Psoas muscle (tissue), 8 donors: ENCODE results near the gene DPF1. TPM values are rescaled to one million over a fixed set of nuclear protein-coding genes. Genes with fewer than 3 reads are reported as not detected.

ENCODE experiments used
- ATAC-seq, 4 donors: fragments of 200-7000 bp; cut with Tn5 transposase; one replicate each; pipeline ENCODE4 v1.9.1; 2020; ENCODE audit warnings: moderate library complexity in 3 of 4, mild to moderate bottlenecking in 2 of 4
- DNase-seq, 2 donors: peaks; one replicate each; pipeline ENCODE4 v3.0.0-alpha.2; 2020
- H3K27ac ChIP-seq: fragments of 200-600 bp; one replicate; pipeline ENCODE4 v1.8.0; 2022
- H3K27me3 ChIP-seq, 3 donors: fragments of 200-600 bp in 1 of 3; one replicate each; pipeline versions ENCODE4 v1.6.1 to v1.8.0; 2013 to 2022; ENCODE audit warnings: low read length in 2 of 3, mild to moderate bottlenecking in 2 of 3, moderate library complexity in 1 of 3; ENCODE audit not compliant: insufficient read depth in 3 of 3
- H3K36me3 ChIP-seq, 2 donors: fragments of 200-600 bp in 1 of 2; one replicate each; pipeline versions ENCODE4 v1.6.1 to v1.8.0; 2013 to 2022; ENCODE audit warnings: low read depth in 1 of 2, mild to moderate bottlenecking in 1 of 2, moderate library complexity in 1 of 2; ENCODE audit not compliant: insufficient read depth in 1 of 2
- H3K4me1 ChIP-seq: fragments of 200-600 bp; one replicate; pipeline ENCODE4 v1.8.0; 2022
- H3K4me3 ChIP-seq: fragments of 200-600 bp; one replicate; pipeline ENCODE4 v1.8.0; 2022; ENCODE audit warnings: mild to moderate bottlenecking
- H3K9me3 ChIP-seq: fragments of 200-600 bp; one replicate; pipeline ENCODE4 v1.8.0; 2022
- CTCF ChIP-seq: fragments of 200-600 bp; IDR thresholded peaks from one replicate; pipeline ENCODE4 v1.8.0; 2022; ENCODE audit warnings: antibody characterized with exemption
- WGBS, 3 donors: extraction: QIAGEN DNeasy Blood & Tissue Kit; methylation state at CpG; one replicate each; pipeline versions ENCODE4 v1.1.6 to v1.1.7; 2013; 5-methylcytosine and 5-hydroxymethylcytosine counted together
- intact Hi-C, 2 donors: fragments of 100-400 bp; cut with DNase I; formaldehyde crosslinking; loops; one replicate each; pipeline versions ENCODE4 v1.11.0 to v1.14.2; 2022
- polyA plus RNA-seq, 3 donors: library from polyadenylated mRNA; stranded (reverse); fragments of 200-250 nt; gene quantifications; one replicate each; pipeline ENCODE4 v1.2.3, GENCODE V29; 2013
- total RNA-seq, 4 donors: library from RNA; stranded (reverse); fragmentation: NEBNext Ultra II Directional in 2 of 4; extraction: Animal tissue kit (Norgen Biotek cat#: 25700) in 2 of 4; gene quantifications; one replicate each; pipeline versions ENCODE4 v1.2.1 to v1.2.4, GENCODE V29; 2021 to 2023
- donor health status: healthy with polysubstance abuse.
- donor health status: DM: no; HTN: no; CAD: no; lungs with moderate emphysema.
- donor health status: Bipolar disorder and iron deficiency.
- donor health status: healthy.
- donor health status: DM: yes; HTN: yes; CAD: no.
- donor health status: DM: no; HTN: no; CAD: no.
- donor health status: DM: no; HTN: no; CAD: no.
- donor health status: DM: yes; HTN: yes; CAD: no.

The DPF1 gene
- total and polyA plus RNA-seq, 7 donors: 0.07 to 0.17 (median 0.16) TPM; not detected in 4

DNA sequence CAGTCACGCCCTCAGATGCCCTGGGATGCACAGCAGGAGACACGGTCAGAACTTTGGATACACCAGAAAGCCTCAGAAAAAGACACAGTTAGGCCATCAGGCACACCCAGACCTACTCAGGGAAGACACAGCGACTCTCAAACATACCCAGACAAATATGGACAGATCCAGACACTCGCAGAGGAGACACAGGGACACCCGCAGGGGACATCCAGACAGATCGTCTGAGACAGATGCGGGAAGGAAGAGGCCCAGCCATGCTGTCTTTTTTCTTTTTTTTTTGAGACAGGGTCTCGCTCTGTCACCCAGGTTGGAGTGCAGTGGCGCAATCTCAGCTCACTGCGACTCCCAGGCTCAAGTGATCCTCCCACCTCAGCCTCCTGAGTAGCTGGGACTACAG lies 4.8 kb downstream of the DPF1 start:
- H3K27me3 ChIP-seq: peaks cover 0 to 62% (median 7%) of the 10 kb centered on the region in 3 donors
- 89 to 91% (median 91%) methylated on average over 9 to 10 of the region's 10 CpGs for WGBS, 3 donors
- TF ChIP-seq CTCF: no peak
- no peaks in the 10 kb centered on the region for H3K36me3 ChIP-seq
- H3K4me3 ChIP-seq: no peak overlapping the region
- no peak overlapping the region for H3K27ac ChIP-seq
- ATAC-seq (no peak), DNase-seq (no peak)
- H3K4me1 ChIP-seq: no peaks in the 10 kb centered on the region
- no peaks in the 10 kb centered on the region for H3K9me3 ChIP-seq
- intact Hi-C loops: no loop called here

DNA sequence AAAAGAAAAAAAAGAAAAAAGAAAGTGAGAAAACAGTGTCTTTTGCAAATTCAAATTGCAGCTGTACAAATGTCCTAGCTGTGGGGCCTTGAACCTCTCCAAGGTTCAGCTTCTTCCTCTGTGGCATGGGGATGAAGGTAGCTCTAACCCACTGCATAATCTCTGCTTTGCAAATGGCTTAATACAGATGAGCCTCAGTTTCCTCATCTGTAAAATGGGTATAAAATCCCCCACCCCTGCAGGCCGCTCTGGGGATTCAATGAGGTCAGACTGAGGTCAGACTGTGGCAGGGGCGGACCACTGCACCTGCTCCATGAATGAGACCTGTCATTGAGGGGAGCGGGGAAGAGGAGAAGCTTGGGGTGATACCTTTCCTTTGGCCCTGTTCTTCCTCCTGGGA lies 5.8 kb downstream of the DPF1 start:
- Histone ChIP-seq H3K4me3 (no peak overlapping the region), H3K9me3 (no peaks in the 10 kb centered on the region), H3K36me3 (no peaks in the 10 kb centered on the region), H3K4me1 (no peaks in the 10 kb centered on the region), H3K27me3 (peaks cover 0 to 62% (median 2%) of the 10 kb centered on the region in 3 donors), H3K27ac (no peak overlapping the region)
- no peak for TF ChIP-seq CTCF
- intact Hi-C loops: no loop called here
- ATAC-seq: no peak
- 93 to 96% (median 96%) methylated on average over 3 of the region's 3 CpGs for WGBS, 3 donors
- DNase-seq: no peak

DNA sequence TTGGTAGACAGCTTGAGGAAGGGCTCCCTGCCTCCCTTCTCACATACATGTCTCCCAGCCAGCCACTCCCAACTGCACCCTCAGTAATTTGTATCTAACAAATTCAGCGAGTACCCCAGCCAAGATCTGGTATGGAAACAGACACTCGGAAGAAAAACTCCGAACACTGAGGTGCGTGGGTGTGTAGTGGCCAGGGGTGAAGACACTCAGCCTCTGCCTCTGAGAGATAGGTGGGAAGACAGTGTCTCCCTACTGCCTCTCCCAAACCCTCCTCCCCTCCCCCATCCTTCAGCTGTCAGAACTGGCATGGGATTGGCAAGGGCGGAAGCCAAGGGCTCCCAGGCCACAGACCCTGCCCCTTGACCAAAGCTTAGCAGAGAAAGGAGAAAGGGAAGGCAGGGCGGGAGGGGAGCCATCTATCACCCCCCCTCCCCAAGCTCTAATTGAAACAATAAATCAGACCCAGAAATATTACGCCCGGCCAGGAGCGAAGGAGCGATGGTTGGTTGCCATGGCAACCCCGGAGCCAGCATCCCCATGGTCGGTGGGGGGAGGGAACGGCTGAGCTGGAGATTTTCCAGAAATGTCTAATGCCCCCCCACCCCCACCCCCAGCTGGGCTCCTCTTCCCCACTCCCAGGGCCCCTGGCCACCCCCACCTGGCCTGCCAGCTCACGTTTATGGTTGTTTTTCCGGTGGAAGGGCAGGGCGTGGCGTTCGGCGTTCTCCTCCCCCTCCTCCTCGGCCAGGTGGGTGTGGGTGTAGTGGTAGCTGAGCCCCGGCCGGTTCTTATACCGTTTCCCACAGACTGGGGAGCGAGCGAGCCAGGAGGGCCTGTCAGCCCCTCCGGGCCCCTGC lies 7.0 kb downstream of the DPF1 start:
- intact Hi-C loops: no loop called here
- H3K27ac ChIP-seq: no peak overlapping the region
- no peak for TF ChIP-seq CTCF
- DNase-seq: no peak
- 42 to 49% (median 43%) methylated on average over 17 to 26 of the region's 26 CpGs for WGBS, 3 donors
- H3K36me3 ChIP-seq: no peaks in the 10 kb centered on the region
- no peaks in the 10 kb centered on the region for H3K9me3 ChIP-seq
- H3K27me3 ChIP-seq: peaks cover 0 to 59% (median 2%) of the 10 kb centered on the region in 3 donors
- no peaks in the 10 kb centered on the region for H3K4me1 ChIP-seq
- no peak overlapping the region for H3K4me3 ChIP-seq
- no peak for ATAC-seq

DNA sequence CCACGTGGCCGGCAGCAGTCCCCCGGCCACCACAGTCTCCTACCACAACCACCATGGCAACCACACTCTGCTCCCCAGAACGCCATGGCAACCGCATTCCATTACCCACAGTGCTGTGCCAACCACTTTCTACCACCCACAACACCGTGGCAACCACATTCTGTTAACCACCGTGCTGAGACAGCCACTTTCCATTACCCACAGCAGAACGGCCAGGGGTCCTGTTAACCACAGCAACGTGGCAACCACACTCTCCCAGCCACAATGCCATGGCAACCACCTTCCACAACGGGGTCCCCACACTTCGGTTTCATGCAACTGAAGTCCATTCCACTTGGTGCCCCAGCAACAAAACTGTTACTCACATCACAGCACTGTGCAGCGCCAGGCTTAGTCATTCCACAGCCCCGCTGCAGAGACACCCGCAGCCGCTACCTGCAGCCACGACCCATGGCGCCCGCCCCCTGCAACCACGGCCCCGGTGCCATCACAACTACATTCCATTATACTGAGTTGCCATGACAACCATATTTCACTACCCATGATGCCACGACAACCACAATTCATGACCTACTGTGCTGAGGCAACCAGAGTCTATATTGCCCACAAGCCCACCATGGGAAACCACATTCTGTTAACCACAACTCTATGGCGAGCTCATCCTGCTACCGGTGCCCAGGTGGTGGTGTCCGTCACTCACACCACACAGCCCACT lies 10.0 kb downstream of the DPF1 start:
- TF ChIP-seq CTCF: no peak
- Histone ChIP-seq H3K27ac (no peak overlapping the region), H3K36me3 (no peaks in the 10 kb centered on the region), H3K27me3 (peaks cover 0 to 66% (median 20%) of the 10 kb centered on the region in 3 donors), H3K9me3 (no peaks in the 10 kb centered on the region), H3K4me3 (no peak overlapping the region), H3K4me1 (no peaks in the 10 kb centered on the region)
- DNase-seq (no peak), ATAC-seq (no peak)
- intact Hi-C loops: no loop called here
- 44 to 57% (median 47%) methylated on average over 22 to 24 of the region's 24 CpGs for WGBS, 3 donors
